NCI-H524 (cell line): ENCODE measurements around the gene PABPC5.

ENCODE experiments used
- DNase-seq, 2 experiments: peaks; one replicate each; lab custom pipeline; 2025; lab: John Stamatoyannopoulos, UW

PABPC5 gene

DNA sequence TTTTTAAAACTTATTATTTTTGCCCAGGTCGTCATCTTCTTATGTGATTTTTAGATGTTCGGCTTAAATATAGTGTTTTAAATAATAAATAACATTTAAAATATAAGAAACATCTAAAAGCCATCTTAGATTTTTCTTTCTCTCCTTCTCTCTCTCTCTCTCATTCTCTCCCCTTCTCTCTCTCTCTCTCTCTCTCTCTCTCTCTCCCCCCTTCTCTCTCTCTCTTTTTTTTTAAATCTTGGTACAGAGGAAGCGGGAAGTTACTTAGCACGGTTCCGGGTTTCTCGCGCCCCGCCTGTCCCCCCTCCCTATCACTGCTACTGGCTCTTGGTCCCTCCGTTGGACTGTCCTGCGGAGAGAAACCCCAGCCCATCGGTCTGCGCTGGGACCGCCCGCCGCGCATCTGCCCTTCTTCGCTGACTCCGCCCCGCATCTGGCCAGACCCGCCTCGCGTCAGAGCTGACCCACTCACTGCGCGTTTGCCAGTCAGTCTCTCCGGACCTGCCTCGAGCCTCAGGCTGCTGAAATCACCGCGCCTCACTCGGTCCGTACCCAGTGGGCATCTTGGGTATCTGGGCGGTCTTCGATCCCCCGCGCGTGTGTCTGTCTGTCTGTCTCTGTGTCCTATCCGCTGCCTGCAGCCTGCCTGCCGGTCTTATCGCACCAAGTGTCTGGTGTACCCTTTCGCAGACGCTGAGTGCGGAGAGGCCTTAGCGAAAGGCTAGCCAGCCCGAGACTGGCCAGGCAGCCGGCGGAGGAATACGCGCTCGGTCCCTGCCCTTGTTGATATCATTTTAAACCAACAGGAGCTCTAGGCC, at the start of gene PABPC5:
Gene PABPC5 (plus strand): TSS at position 489 of the 818 bp plus-strand sequence. CDS start 739 bp downstream, outside the sequence.
- peak; percentile 81 to 86 for DNase-seq

DNA sequence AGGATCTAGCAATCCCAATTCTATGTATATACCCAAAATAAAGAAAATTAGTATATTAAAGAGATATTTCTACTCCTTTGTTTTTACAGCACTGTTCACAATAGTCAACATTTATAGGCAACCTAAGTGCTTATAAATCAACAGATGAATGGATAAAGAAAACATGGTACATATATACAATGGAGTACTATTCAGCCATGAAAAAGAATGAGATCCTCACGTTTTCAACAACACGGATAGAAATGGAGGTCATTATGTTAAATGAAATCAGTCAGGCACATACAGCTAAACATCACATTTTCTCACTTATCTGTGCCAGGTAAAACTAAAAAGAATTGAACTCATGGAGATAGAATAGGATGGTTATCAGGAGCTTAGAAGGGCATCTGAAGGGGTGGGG, 45.6 kb upstream of the PABPC5 start:
- no peak for DNase-seq

DNA sequence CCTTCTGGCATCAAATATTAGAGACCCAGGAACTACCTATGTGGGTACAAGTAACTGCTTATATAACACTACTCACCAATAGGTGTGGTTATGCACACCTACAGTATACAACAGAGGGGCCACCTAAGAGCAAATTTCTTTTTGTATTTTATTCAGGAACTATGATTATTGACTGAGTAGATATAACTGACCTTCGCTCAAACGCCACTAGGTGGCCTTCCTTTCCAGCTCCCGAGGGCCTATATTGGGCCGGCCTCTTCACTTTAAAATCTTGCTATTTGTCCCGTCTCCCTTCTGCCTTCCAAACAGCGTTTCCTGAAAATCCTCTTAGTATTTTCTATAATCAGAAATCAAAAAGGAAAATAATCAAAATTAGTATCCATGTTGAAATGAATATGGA, 19.9 kb upstream of the PABPC5 start:
- peak; percentile 2 to 8 for DNase-seq

DNA sequence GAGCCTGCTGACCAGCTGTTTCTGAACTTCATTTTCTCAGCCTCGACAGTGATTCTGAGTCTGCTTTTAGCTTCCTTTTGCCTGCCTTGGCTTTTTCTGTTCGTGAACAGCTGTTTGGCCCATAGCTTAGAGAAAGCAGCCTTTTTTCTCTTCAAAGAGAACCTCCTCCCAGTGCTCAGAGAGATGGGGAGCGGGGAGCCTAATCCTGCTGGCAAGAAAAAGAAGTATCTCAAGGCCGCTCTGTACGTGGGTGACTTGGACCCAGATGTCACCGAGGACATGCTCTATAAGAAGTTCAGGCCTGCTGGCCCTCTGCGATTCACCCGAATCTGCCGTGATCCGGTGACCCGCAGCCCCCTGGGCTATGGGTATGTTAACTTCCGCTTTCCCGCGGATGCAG, 756 bp downstream of the PABPC5 start:
- DNase-seq, result peak in 1 of 2 experiments; percentile 73
